ENCODE data around the gene SOX5. TPM values are rescaled to one million over a fixed set of nuclear protein-coding genes. Genes with fewer than 3 reads are reported as not detected.

The SOX5 gene
- total and polyA plus RNA-seq, 2 experiments from 2014 or later = 1.0 to 4.7 TPM

- no peak for TF ChIP-seq ZNF462 (CRISPR knock-in tag; IDR thresholded peaks at IDR 0.05)
- no peak for TF ChIP-seq ZNF331 (CRISPR knock-in tag; IDR thresholded peaks at IDR 0.05; ENCODE audit: low read depth)
These were observed 64.6 kb downstream of the SOX5 start (continued) for GRCh38 chr12:23884909-23885308.

- H3K4me2 ChIP-seq = no peak overlapping the region
- no peak for TF ChIP-seq POLR2AphosphoS5 (IDR thresholded peaks at IDR 0.05; ENCODE audit: low read depth)
- TF ChIP-seq JUNB (IDR thresholded peaks at IDR 0.05; ENCODE audit: unreplicated experiment) = no peak
- TF ChIP-seq ZNF331 (CRISPR knock-in tag; IDR thresholded peaks at IDR 0.05; ENCODE audit: low read depth) = no peak
- TF ChIP-seq STAT1 (IDR thresholded peaks at IDR 0.05; ENCODE audit: unreplicated experiment) = no peak
- TF ChIP-seq CTCF (conservative IDR thresholded peaks at IDR 0.05; ENCODE audit: low read depth in 2 of 2) = no peak
- TF ChIP-seq CREB1 (CRISPR knock-in tag; IDR thresholded peaks at IDR 0.05; ENCODE audit: low read depth) = no peak
- TF ChIP-seq ZNF462 (CRISPR knock-in tag; IDR thresholded peaks at IDR 0.05) = no peak
These were observed 68.5 kb downstream of the SOX5 start for GRCh38 chr12:23880988-23881387.

More at GRCh38 chr12:23880988-23881387, 68.5 kb downstream of the SOX5 start:
- H3K4me1 ChIP-seq (ENCODE audit: insufficient read depth) = no peaks in the 10 kb centered on the region
- no peaks in the 10 kb centered on the region for H3F3A ChIP-seq (replicated peaks; ENCODE audit: low read depth)
- H3K27me3 ChIP-seq (ENCODE audit: insufficient read depth) = no peaks in the 10 kb centered on the region
- H3K4me1 Mint-ChIP-seq = no peaks in the 10 kb centered on the region
- H3K9me2 ChIP-seq (ENCODE audit: insufficient read depth) = no peaks in the 10 kb centered on the region
- DNase-seq (ENCODE audit: low spot score) (no peak), ATAC-seq (no peak)
- H2AFZ ChIP-seq = no peak overlapping the region
- no peaks in the 10 kb centered on the region for H3K79me2 ChIP-seq (replicated peaks; ENCODE audit: insufficient read depth)
- no peak overlapping the region for H3K4me3 Mint-ChIP-seq
- no peak overlapping the region for H3K27ac ChIP-seq (ENCODE audit: low read depth)
- no peak overlapping the region for H3K4me3 ChIP-seq
- no peaks in the 10 kb centered on the region for H4K20me1 ChIP-seq (replicated peaks; ENCODE audit: insufficient read depth)
- H3K36me3 ChIP-seq (ENCODE audit: insufficient read depth) = no peaks in the 10 kb centered on the region
- H3K9me3 Mint-ChIP-seq = peaks cover 2% of the 10 kb centered on the region; the same call in 1 of the 3 replicates
- H3K27me3 Mint-ChIP-seq (ENCODE audit: insufficient read depth, low read depth, poor library complexity) = no peaks in the 10 kb centered on the region
- no peak overlapping the region for H3K27ac Mint-ChIP-seq
- no peaks in the 10 kb centered on the region for H3K36me3 Mint-ChIP-seq (ENCODE audit: low read depth)
